OCI-LY3 (cell line): ENCODE results near the gene GRIP1.

Source experiments
- H2AFZ ChIP-seq: fragments of 200-600, 300-600 bp; shearing (Covaris generic); 2 replicates; pipeline ENCODE4 v1.6.0; 2014; ENCODE audit warnings: antibody characterized with exemption, low read depth, low read length
- H3K27ac ChIP-seq: fragments of 200-600, 300-600 bp; sonication (generic); 2 replicates; pipeline ENCODE4 v1.5.1; 2014; ENCODE audit warnings: mild to moderate bottlenecking, low read length, moderate library complexity, mixed read lengths
- H3K27me3 ChIP-seq: fragments of 200-600, 300-600 bp; sonication (generic); 2 replicates; pipeline ENCODE4 v1.6.1; 2014; ENCODE audit warnings: low read depth, low read length, mixed read lengths
- H3K36me3 ChIP-seq: fragments of 200-600, 300-600 bp; sonication (generic); replicated peaks from 2 replicates; pipeline ENCODE3; 2014; ENCODE audit warnings: low read depth, low read length, mixed read lengths
- H3K4me1 ChIP-seq: fragments of 300-600, 200-600 bp; sonication (generic); 2 replicates; pipeline ENCODE4 v1.6.1; 2014; ENCODE audit warnings: low read length, mixed read lengths
- H3K4me2 ChIP-seq: fragments of 200-600, 300-600 bp; sonication (generic); 2 replicates; pipeline ENCODE4 v1.6.1; 2014; ENCODE audit warnings: low read length, mixed read lengths
- H3K4me3 ChIP-seq: fragments of 300-600, 200-600 bp; sonication (generic); 2 replicates; pipeline ENCODE4 v1.5.1; 2014; ENCODE audit warnings: antibody characterized with exemption, mild to moderate bottlenecking, low read length, moderate library complexity
- H3K79me2 ChIP-seq: fragments of 300-600, 200-600 bp; shearing (Covaris generic); 2 replicates; pipeline ENCODE4 v1.6.1; 2014; ENCODE audit warnings: mild to moderate bottlenecking, low read length, mixed read lengths
- H3K9ac ChIP-seq: fragments of 300-600, 200-600 bp; shearing (Covaris generic); 2 replicates; pipeline ENCODE4 v1.6.0; 2014; ENCODE audit warnings: mild to moderate bottlenecking, low read length, moderate library complexity
- H3K9me3 ChIP-seq: fragments of 200-600, 300-600 bp; shearing (Covaris generic); 2 replicates; pipeline ENCODE4 v1.6.1; 2014; ENCODE audit warnings: low read length, mixed read lengths; ENCODE audit not compliant: insufficient read depth
- H4K20me1 ChIP-seq: fragments of 200-600, 300-600 bp; sonication (generic); 2 replicates; pipeline ENCODE4 v1.6.1; 2016; ENCODE audit warnings: low read length, mixed read lengths; ENCODE audit not compliant: insufficient read depth
- CTCF ChIP-seq: fragments of 200-600, 300-600 bp; sonication (generic); IDR thresholded peaks from 2 replicates; pipeline ENCODE4 v1.5.1; 2014; ENCODE audit warnings: antibody characterized with exemption, low read length, low read depth
- EZH2phosphoT487 ChIP-seq: fragments of 200-600 bp; shearing (Covaris generic); IDR thresholded peaks from 2 replicates; pipeline ENCODE4 v1.6.1; 2018; ENCODE audit warnings: antibody characterized with exemption, mixed run types, low read depth

The GRIP1 gene

GRCh38 chr12:66539431-66539830 lies 139.4 kb downstream of the GRIP1 start:
- no peaks in the 10 kb centered on the region for H3K79me2 ChIP-seq
- no peak overlapping the region for H3K9ac ChIP-seq
- H3K4me1 ChIP-seq, result no peaks in the 10 kb centered on the region
- no peak overlapping the region for H2AFZ ChIP-seq
- H3K4me3 ChIP-seq, result no peak overlapping the region
- H3K27me3 ChIP-seq, result no peaks in the 10 kb centered on the region
- TF ChIP-seq CTCF, result no peak
- no peak for TF ChIP-seq EZH2phosphoT487
- H4K20me1 ChIP-seq, result no peaks in the 10 kb centered on the region
- no peak overlapping the region for H3K4me2 ChIP-seq
- H3K9me3 ChIP-seq, result no peaks in the 10 kb centered on the region
- H3K27ac ChIP-seq, result no peak overlapping the region
- H3K36me3 ChIP-seq, result no peaks in the 10 kb centered on the region

GRCh38 chr12:66538970-66539369 lies 139.9 kb downstream of the GRIP1 start:
- no peak overlapping the region for H2AFZ ChIP-seq
- no peak overlapping the region for H3K4me2 ChIP-seq
- no peak overlapping the region for H3K27ac ChIP-seq
- no peaks in the 10 kb centered on the region for H3K27me3 ChIP-seq
- no peaks in the 10 kb centered on the region for H4K20me1 ChIP-seq
- no peaks in the 10 kb centered on the region for H3K9me3 ChIP-seq
- H3K4me1 ChIP-seq, result no peaks in the 10 kb centered on the region
- H3K4me3 ChIP-seq, result no peak overlapping the region
- H3K36me3 ChIP-seq, result no peaks in the 10 kb centered on the region
- TF ChIP-seq EZH2phosphoT487 (no peak), CTCF (no peak)
- H3K9ac ChIP-seq, result no peak overlapping the region
- H3K79me2 ChIP-seq, result no peaks in the 10 kb centered on the region

- Histone ChIP-seq H4K20me1 (no peaks in the 10 kb centered on the region), H3K79me2 (no peaks in the 10 kb centered on the region), H3K27ac (no peak overlapping the region), H3K36me3 (no peaks in the 10 kb centered on the region), H3K4me2 (no peak overlapping the region), H3K9ac (no peak overlapping the region), H3K9me3 (no peaks in the 10 kb centered on the region), H3K4me3 (no peak overlapping the region), H3K27me3 (no peaks in the 10 kb centered on the region), H2AFZ (no peak overlapping the region), H3K4me1 (no peaks in the 10 kb centered on the region)
- TF ChIP-seq CTCF, result no peak
- no peak for TF ChIP-seq EZH2phosphoT487
Observed at GRCh38 chr12:66537876-66538275, 141.0 kb downstream of the GRIP1 start.

- TF ChIP-seq EZH2phosphoT487 (no peak), CTCF (no peak)
- no peaks in the 10 kb centered on the region for H3K27me3 ChIP-seq
- no peak overlapping the region for H3K4me3 ChIP-seq
- H3K79me2 ChIP-seq, result no peaks in the 10 kb centered on the region
- no peaks in the 10 kb centered on the region for H3K36me3 ChIP-seq
- no peaks in the 10 kb centered on the region for H3K4me1 ChIP-seq
- no peaks in the 10 kb centered on the region for H3K9me3 ChIP-seq
- H3K4me2 ChIP-seq, result no peak overlapping the region
- H2AFZ ChIP-seq, result no peak overlapping the region
- H3K27ac ChIP-seq, result no peak overlapping the region
- H4K20me1 ChIP-seq, result no peaks in the 10 kb centered on the region
- H3K9ac ChIP-seq, result no peak overlapping the region
Observed at GRCh38 chr12:66533767-66534166, 145.1 kb downstream of the GRIP1 start.
